SK-N-SH (cell line): ENCODE data around the gene TRANK1. TPM values are rescaled to one million over a fixed set of nuclear protein-coding genes. Genes with fewer than 3 reads are reported as not detected.

Experiments used
- CTCF ChIA-PET: fragments of 300-600, 350-600 bp; formaldehyde crosslinking; extraction: SDS; loops from one replicate; lab custom pipeline; 2021; lab: Yijun Ruan, JAX
- POLR2A ChIA-PET: fragments of 350-600 bp; sonication (Branson Sonifier 250); formaldehyde crosslinking; extraction: SDS; loops from one replicate; lab custom pipeline; 2020; ENCODE audit warnings: antibody characterized with exemption, inconsistent platforms; lab: Yijun Ruan, JAX
- DNase-seq: peaks from one replicate; pipeline ENCODE4 v3.0.0; 2012
- H2AFZ ChIP-seq: fragments of 200-600 bp; sonication (generic); 2 replicates; pipeline ENCODE4 v1.8.1; 2016; ENCODE audit warnings: antibody characterized with exemption, mild to moderate bottlenecking, low read depth
- H3F3A ChIP-seq: fragments of 200-600 bp; sonication (generic); replicated peaks from 2 replicates; pipeline ENCODE3; 2016; ENCODE audit warnings: antibody characterized with exemption, mild to moderate bottlenecking; ENCODE audit not compliant: insufficient read depth
- H3K27ac ChIP-seq, 2 experiments: fragments of 200-500 bp in 1 of 2; fragments of 200-600 bp in 1 of 2; sonication (Bioruptor generic) in 1 of 2; sonication (generic), shearing (Covaris generic) in 1 of 2; 2 replicates each; pipeline versions ENCODE4 v1.5.1 to v1.6.1; 2014 to 2016; ENCODE audit warnings: low read depth in 2 of 2, inconsistent platforms in 1 of 2, low read length in 1 of 2, mild to moderate bottlenecking in 1 of 2, mixed read lengths in 1 of 2
- H3K27me3 ChIP-seq: fragments of 200-600 bp; sonication (generic), shearing (Covaris generic); 2 replicates; pipeline ENCODE4 v1.6.1; 2016; ENCODE audit warnings: mixed run types; ENCODE audit not compliant: insufficient read depth
- H3K36me3 ChIP-seq, 2 experiments: fragments of 200-500 bp in 1 of 2; fragments of 200-600 bp in 1 of 2; sonication (Bioruptor generic) in 1 of 2; sonication (generic) in 1 of 2; replicated peaks in 1 of 2; 2 replicates each; pipeline versions ENCODE3 to v1.5.1; 2014 to 2016; ENCODE audit warnings: low read length in 1 of 2, mild to moderate bottlenecking in 1 of 2; ENCODE audit not compliant: insufficient read depth in 2 of 2, control insufficient read depth in 1 of 2
- H3K4me1 ChIP-seq, 2 experiments: fragments of 200-500 bp in 1 of 2; fragments of 200-600 bp in 1 of 2; sonication (Bioruptor generic) in 1 of 2; sonication (generic), shearing (Covaris generic) in 1 of 2; 2 replicates each; pipeline versions ENCODE4 v1.5.1 to v1.6.1; 2014 to 2016; ENCODE audit warnings: low read depth in 1 of 2, low read length in 1 of 2, mixed run types in 1 of 2; ENCODE audit not compliant: insufficient read depth in 2 of 2, control insufficient read depth in 1 of 2
- H3K4me2 ChIP-seq: fragments of 200-600 bp; sonication (generic), shearing (Covaris generic); 2 replicates; pipeline ENCODE4 v1.6.1; 2017; ENCODE audit warnings: mixed run types
- H3K4me3 ChIP-seq, 2 experiments: fragments of 200-500 bp in 1 of 2; fragments of 200-600 bp in 1 of 2; sonication (Bioruptor generic) in 1 of 2; sonication (generic), shearing (Covaris generic) in 1 of 2; 2 replicates each; pipeline versions ENCODE4 v1.5.1 to v1.8.1; 2014 to 2016; ENCODE audit warnings: low read depth in 2 of 2, inconsistent platforms in 1 of 2, low read length in 1 of 2, mild to moderate bottlenecking in 1 of 2, mixed read lengths in 1 of 2, moderate library complexity in 1 of 2
- H3K79me2 ChIP-seq: fragments of 200-600 bp; sonication (generic); 2 replicates; pipeline ENCODE4 v1.8.1; 2017; ENCODE audit warnings: mild to moderate bottlenecking; ENCODE audit not compliant: insufficient read depth
- H3K9ac ChIP-seq: fragments of 200-600 bp; sonication (generic); 2 replicates; pipeline ENCODE4 v1.6.1; 2017; ENCODE audit warnings: mixed run types
- H3K9me2 ChIP-seq: fragments of 200-600 bp; sonication (generic); 2 replicates; pipeline ENCODE4 v1.6.1; 2017; ENCODE audit warnings: mixed run types
- H3K9me3 ChIP-seq: fragments of 200-600 bp; sonication (generic); 2 replicates; pipeline ENCODE4 v1.6.1; 2017; ENCODE audit warnings: mixed run types, mild to moderate bottlenecking, moderate library complexity
- H4K20me1 ChIP-seq: fragments of 200-600 bp; sonication (generic); 2 replicates; pipeline ENCODE4 v1.6.1; 2017; ENCODE audit warnings: mild to moderate bottlenecking, mixed run types; ENCODE audit not compliant: insufficient read depth
- CTCF ChIP-seq: fragments of 200-600 bp; sonication (generic); IDR thresholded peaks from 2 replicates; pipeline ENCODE4 v1.6.1; 2017; ENCODE audit warnings: antibody characterized with exemption, mild to moderate bottlenecking, moderate library complexity
- ELF1 ChIP-seq: IDR thresholded peaks from 2 replicates; pipeline ENCODE4 v1.4.0; 2012
- EP300 ChIP-seq, 2 experiments: IDR thresholded peaks; 2 replicates each; pipeline versions ENCODE4 v1.4.0 to v1.6.1; 2012; ENCODE audit warnings: borderline replicate concordance in 1 of 2, low read depth in 1 of 2, low read length in 1 of 2
- EZH2phosphoT487 ChIP-seq: fragments of 200-600 bp; sonication (generic); IDR thresholded peaks from 2 replicates; pipeline ENCODE4 v1.6.1; 2017; ENCODE audit warnings: low read depth, mixed run types, mild to moderate bottlenecking, antibody characterized with exemption, moderate library complexity, borderline replicate concordance
- FOSL2 ChIP-seq: IDR thresholded peaks from 2 replicates; pipeline ENCODE4 v1.4.0; 2012; ENCODE audit warnings: low read depth, mild to moderate bottlenecking, moderate library complexity, borderline replicate concordance
- FOXJ3 ChIP-seq: sonication (generic); formaldehyde crosslinking; IDR thresholded peaks from 2 replicates; pipeline ENCODE4 v1.5.1; 2020; ENCODE audit warnings: mild to moderate bottlenecking, missing genetic modification reagents
- IRF3 ChIP-seq: fragments of 150-350 bp; IDR thresholded peaks from 2 replicates; pipeline ENCODE4 v1.6.1; 2016; ENCODE audit warnings: mild to moderate bottlenecking, low read depth, low read length
- JUND ChIP-seq: IDR thresholded peaks from 2 replicates; pipeline ENCODE4 v1.4.0; 2012
- MAX ChIP-seq: IDR thresholded peaks from 2 replicates; pipeline ENCODE4 v1.4.0; 2012; ENCODE audit warnings: low read depth
- MEF2A ChIP-seq: IDR thresholded peaks from 2 replicates; pipeline ENCODE4 v1.4.0; 2012; ENCODE audit warnings: low read depth, borderline replicate concordance
- MXI1 ChIP-seq: IDR thresholded peaks from 2 replicates; pipeline ENCODE4 v1.6.1; 2012; ENCODE audit warnings: mild to moderate bottlenecking, low read depth, low read length, improper control_type of control experiment
- NFIC ChIP-seq: IDR thresholded peaks from 2 replicates; pipeline ENCODE4 v1.4.0; 2012; ENCODE audit warnings: borderline replicate concordance
- PBX3 ChIP-seq: IDR thresholded peaks from 2 replicates; pipeline ENCODE4; 2012
- RAD21 ChIP-seq: IDR thresholded peaks from 2 replicates; pipeline ENCODE4 v1.6.1; 2012; ENCODE audit warnings: mild to moderate bottlenecking, low read length
- RCOR1 ChIP-seq: fragments of 150-350 bp; IDR thresholded peaks from 2 replicates; pipeline ENCODE4 v1.6.1; 2017; ENCODE audit warnings: antibody characterized with exemption, low read length
- RFX5 ChIP-seq: IDR thresholded peaks from 2 replicates; pipeline ENCODE4 v1.6.1; 2012; ENCODE audit warnings: mild to moderate bottlenecking, improper control_type of control experiment, low read length
- SIN3A ChIP-seq: IDR thresholded peaks from 2 replicates; pipeline ENCODE4 v1.6.1; 2012; ENCODE audit warnings: low read depth, mild to moderate bottlenecking, low read length, moderate library complexity, borderline replicate concordance
- SMC3 ChIP-seq: IDR thresholded peaks from 2 replicates; pipeline ENCODE4 v1.6.1; 2012; ENCODE audit warnings: low read depth, low read length, improper control_type of control experiment
- TAF1 ChIP-seq: IDR thresholded peaks from 2 replicates; pipeline ENCODE4 v1.6.1; 2012; ENCODE audit warnings: low read depth, mild to moderate bottlenecking, low read length, moderate library complexity, borderline replicate concordance
- TCF12 ChIP-seq: IDR thresholded peaks from 2 replicates; pipeline ENCODE4 v1.4.0; 2012
- TEAD4 ChIP-seq: IDR thresholded peaks from 2 replicates; pipeline ENCODE4 v1.4.0; 2012; ENCODE audit warnings: mild to moderate bottlenecking, borderline replicate concordance; ENCODE audit not compliant: insufficient read depth
- USF1 ChIP-seq: IDR thresholded peaks from 2 replicates; pipeline ENCODE4 v1.4.0; 2012; ENCODE audit warnings: low read depth, borderline replicate concordance
- USF2 ChIP-seq: fragments of 150-350 bp; IDR thresholded peaks from 2 replicates; pipeline ENCODE4 v1.6.1; 2017; ENCODE audit warnings: antibody characterized with exemption, low read length, low read depth, borderline replicate concordance
- YY1 ChIP-seq: IDR thresholded peaks from 2 replicates; pipeline ENCODE4 v1.4.0; 2012; ENCODE audit warnings: low read depth, mild to moderate bottlenecking
- ZBTB33 ChIP-seq: IDR thresholded peaks from 2 replicates; pipeline ENCODE4 v1.4.0; 2012; ENCODE audit warnings: low read depth, borderline replicate concordance
- WGBS: methylation state at CpG from one replicate; pipeline ENCODE4 v1.1.6; 2017; ENCODE audit warnings: low lambda C conversion rate; 5-methylcytosine and 5-hydroxymethylcytosine counted together
- polyA plus RNA-seq, 3 experiments: library from polyadenylated mRNA; depleted of rRNA; stranded (reverse); fragments of >200 nt; gene quantifications; 2 replicates each; pipeline ENCODE4 v1.2.3, GENCODE V29; 2012

TRANK1 gene
- polyA plus RNA-seq, 1 of the 3 experiments (the other 2 are of a cell fraction): 0.16 TPM

GRCh38 chr3:36868614-36869436 lies 76.0 kb downstream of the TRANK1 start:
- Histone ChIP-seq H3K36me3 (no peaks in the 10 kb centered on the region), H4K20me1 (no peaks in the 10 kb centered on the region), H3K9me2 (no peaks in the 10 kb centered on the region), H3K9ac (no peak overlapping the region), H3K27ac (no peak overlapping the region), H3K4me2 (no peak overlapping the region), H3K9me3 (no peaks in the 10 kb centered on the region), H3F3A (no peaks in the 10 kb centered on the region), H3K27me3 (peaks cover 4% of the 10 kb centered on the region; the same call in 1 of the 2 replicates), H2AFZ (no peak overlapping the region), H3K79me2 (no peaks in the 10 kb centered on the region), H3K4me1 (peaks cover 0 to 9% of the 10 kb centered on the region in 2 experiments; a peak in 2 of 4 replicates), H3K4me3 (peak overlapping the region in 1 of 2 experiments; percentile 43; a peak in 1 of 4 replicates)
- WGBS: 38% methylated on average over 2 of the region's 2 CpGs
- DNase-seq: peak; percentile 56
- ChIA-PET POLR2A (no interaction called here), CTCF (interaction anchor here (0.6 to 7.4 kb wide), 54 partner anchors 8 to 909 kb away, joined by 3 to 182 read pairs (median 4); partner anchors contain the start of genes EPM2AIP1 and MLH1)
- TF ChIP-seq PBX3 (no peak), EP300 (IDR thresholded peaks at IDR 0.05; ENCODE audit: borderline replicate concordance in 1 of 2, low read depth in 1 of 2, low read length in 1 of 2) (no peak), RAD21 (peak; percentile 89), RCOR1 (peak; percentile 41; the same call in 1 of the 2 replicates), YY1 (no peak), SIN3A (no peak), ELF1 (no peak), IRF3 (no peak), FOXJ3 (CRISPR knock-in tag) (no peak), SMC3 (peak; percentile 88), NFIC (no peak), RFX5 (no peak), TCF12 (no peak), EZH2phosphoT487 (no peak), ZBTB33 (no peak), USF1 (no peak), JUND (no peak), MEF2A (no peak), TAF1 (no peak), MAX (no peak), USF2 (no peak), TEAD4 (no peak), CTCF (peak; percentile 83), FOSL2 (no peak), MXI1 (no peak)
